HG02938 (cell line): Measurements from ENCODE around the gene SLC39A11.
"Not testable (repeated sequence)": the region's sequence is repeated elsewhere in the genome, so short reads cannot be mapped to it uniquely, and the experiment has no call there.

Source experiments
- ATAC-seq: cut with Tn5 transposase; IDR thresholded peaks from one replicate; pipeline ENCODE4 v1.9.1; 2021; ENCODE audit warnings: mild to moderate bottlenecking, moderate library complexity; ENCODE audit not compliant: unreplicated experiment

SLC39A11 gene

GRCh38 chr17:73013816-73014663 lies 78.4 kb downstream of the SLC39A11 start:
- no peak for ATAC-seq

GRCh38 chr17:73013301-73013700 lies 79.2 kb downstream of the SLC39A11 start:
- peak; percentile 82 for ATAC-seq

DNA sequence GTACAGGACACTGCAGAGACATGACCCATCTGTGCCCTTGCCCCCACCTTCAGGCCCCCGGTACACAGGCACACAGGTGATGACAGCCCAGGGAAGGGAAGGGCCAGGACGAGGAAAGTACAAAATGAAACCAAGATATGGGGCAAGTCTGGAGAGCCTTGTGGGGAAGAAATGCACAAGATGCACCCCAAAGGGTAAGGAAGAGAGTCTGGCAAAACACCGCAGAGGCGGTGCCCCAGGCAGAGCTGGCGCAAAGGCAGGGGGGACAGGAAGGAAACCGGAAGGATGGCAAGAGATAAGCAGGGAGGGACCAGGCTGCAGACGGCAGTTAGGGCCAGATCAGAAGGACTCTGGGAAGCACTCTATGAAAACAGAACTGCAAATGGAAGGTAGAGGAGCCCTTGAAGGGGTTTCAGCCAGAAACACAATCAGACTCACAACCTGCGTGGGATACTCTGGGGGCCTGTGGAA lies 81.4 kb downstream of the SLC39A11 start:
- no peak for ATAC-seq

GRCh38 chr17:73010414-73010813 lies 82.1 kb downstream of the SLC39A11 start:
- ATAC-seq = no peak

DNA sequence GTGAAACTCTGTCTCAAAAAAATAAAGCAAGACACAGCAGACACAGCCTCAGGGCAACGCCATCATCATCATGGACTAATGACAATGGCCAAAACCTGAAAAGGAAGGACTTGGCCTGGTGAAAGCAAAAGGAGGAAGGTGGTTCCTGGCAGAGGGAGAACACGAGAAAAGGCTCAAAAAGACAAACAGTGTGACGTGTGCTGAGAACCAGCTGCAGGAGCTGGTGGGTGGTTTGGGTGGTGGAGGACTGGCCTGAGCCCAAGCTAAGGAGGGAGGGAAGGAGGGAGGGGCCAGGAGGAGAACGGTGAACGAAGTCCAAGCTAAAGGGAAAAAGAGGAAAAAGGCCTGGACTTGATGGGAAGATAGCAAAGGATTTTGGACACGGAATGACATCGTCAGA lies 85.1 kb downstream of the SLC39A11 start:
- ATAC-seq = no peak

- ATAC-seq = no peak
Measured at GRCh38 chr17:73005360-73005759, 87.1 kb downstream of the SLC39A11 start.

DNA sequence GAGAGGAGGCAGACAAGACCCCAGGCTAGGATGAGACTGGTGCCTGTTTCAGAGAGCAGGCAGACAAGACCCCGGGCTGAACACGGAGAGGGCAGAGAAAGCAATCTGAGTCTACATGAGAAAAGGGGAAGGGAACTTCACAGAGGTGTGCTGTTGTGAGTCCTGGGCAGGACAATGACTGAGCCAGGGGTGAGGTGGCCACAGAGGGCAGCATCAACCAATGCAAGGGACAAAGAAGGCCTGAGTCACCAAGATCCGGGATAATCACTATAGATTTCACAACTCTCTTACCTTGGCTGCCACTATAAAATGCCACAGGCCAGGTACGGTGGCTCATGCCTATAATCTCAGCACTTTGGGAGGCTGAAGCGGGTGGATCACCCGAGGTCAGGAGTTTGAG lies 89.0 kb downstream of the SLC39A11 start:
- ATAC-seq = no peak

DNA sequence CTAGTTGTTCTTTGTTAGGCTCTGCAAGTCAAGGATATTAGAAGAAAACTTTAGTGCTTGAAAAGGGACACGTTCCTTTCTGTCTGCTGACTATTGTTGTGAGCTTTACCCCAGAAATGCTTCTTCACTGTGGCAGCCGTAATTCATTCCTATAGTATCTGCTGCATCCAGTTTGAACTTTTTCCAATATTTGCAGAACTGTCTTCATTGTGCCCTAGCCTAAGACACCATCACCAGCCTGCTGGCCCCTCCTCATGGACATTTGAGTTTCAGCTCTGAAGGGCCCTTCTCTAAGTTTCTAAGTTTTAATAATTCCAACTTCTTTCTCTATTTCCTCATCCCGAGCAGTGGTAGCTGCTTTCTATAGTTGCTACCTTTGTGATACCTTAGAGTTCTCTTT lies 91.7 kb downstream of the SLC39A11 start:
- no peak for ATAC-seq

- ATAC-seq = not testable (repeated sequence)
Measured at GRCh38 chr17:72999474-72999873, 93.0 kb downstream of the SLC39A11 start.

GRCh38 chr17:72998343-72998742 lies 94.1 kb downstream of the SLC39A11 start:
- ATAC-seq = no peak

DNA sequence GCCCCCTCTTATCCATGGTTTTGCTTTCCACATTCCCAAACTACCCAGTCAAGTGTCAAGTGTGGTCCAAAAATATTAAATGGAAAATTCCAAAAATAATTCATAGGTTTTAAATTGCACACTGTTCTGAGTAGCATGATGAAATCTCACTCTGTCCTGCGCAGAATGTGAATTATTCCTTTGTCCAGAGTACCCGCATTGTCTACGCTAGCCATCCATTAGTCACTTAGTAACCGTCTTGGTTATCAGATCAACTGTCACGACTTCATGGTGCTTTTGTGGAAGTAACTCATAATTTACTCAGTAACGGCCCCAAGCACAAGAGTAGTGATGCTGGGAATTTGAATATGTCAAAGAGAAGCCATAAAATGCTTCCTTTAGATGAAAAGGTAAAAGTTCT lies 94.9 kb downstream of the SLC39A11 start:
- ATAC-seq = no peak

DNA sequence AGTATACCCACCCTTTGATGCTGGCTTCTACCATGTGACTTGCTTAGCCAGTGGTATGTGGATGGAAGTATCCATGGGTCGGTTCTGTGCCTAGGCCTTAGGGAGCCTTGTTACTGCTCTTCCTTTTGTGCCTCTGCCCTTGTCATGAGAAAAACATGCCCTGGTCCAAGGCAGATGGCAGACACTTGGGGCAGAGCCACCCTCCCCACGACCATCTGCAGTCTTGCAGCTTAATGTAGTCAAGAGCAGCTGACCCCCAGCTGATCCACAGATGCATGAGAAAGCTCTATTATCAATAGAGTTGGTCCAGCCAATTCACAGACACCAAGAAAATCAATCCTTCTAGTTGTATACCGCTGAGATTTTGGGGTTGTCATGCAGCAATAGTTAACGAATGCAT lies 95.7 kb downstream of the SLC39A11 start:
- ATAC-seq = no peak

GRCh38 chr17:72995008-72995656 lies 97.4 kb downstream of the SLC39A11 start:
- ATAC-seq = no peak

DNA sequence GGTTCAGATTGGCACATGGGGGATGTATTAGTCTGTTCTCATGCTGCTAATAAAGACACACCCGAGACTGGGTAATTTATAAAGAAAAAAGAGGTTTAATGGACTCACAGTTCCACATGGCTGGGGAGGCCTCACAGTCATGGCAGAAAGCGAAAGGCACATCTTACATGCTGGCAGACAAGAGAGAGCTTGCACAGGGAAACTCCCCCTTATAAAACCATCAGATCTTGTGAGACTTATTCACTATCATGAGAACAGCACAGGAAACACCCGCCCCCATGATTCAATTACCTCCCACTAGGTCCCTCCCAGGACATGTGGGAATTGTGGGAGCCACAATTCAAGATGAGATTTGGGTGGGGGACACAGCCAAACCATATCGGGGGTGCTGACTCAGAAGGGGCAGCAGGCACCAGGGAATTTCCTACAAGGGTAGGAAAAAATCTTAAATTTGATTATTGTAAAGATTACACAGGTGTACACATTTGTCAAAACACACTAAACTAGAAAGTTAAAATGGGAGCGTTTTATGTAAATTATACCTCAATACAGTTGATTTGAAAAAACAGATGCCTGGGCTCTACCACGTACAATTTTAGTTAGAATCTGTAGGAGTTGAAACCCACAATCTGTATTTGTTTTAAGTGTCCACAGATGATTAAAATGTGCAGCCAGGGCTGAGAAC lies 99.6 kb downstream of the SLC39A11 start:
- ATAC-seq = not testable (repeated sequence)

- ATAC-seq = no peak
Measured at GRCh38 chr17:72991651-72992050, 100.8 kb downstream of the SLC39A11 start.

DNA sequence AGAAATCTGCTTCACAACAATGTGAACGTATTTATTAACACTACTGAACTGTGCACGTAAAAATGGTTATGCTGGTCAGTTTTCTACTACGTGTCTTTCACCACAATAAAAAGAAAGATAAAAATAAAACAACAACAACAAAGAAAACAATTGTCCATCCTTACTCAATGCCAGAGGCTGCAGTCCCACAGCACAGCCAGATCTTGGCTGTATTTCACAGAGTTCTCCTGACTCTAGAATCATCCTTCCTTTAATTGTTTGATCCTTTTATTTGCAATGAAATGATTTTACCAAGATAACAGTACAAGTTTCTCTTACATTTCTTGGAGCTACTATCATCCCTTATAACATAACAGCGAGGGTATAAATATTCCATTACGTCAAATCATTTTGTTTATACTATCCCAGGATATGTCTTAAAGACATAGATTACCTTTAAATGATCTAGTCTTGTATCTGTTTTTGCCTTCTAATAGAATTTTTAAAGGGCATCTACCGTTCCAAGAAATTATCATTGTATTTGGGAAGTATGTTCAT lies 103.3 kb downstream of the SLC39A11 start:
- no peak for ATAC-seq

DNA sequence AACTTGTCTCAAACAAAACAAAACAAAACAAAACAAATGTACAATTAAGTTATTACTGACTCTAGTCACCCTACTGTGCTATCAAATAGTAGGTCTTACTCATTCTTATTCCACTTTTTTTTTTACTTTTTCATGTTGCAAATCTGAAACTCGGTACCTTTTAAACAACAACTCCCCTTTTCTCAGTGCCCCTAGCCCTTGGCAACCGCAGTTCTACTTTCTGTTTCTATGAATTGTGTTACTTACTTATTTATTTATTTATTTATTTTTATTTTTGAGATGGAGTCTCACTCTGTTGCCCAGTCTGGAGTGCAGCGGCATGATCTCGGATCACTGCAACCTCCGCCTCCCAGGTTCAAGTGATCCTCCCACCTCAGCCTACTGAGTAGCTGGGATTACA lies 104.0 kb downstream of the SLC39A11 start:
- ATAC-seq = no peak

- no peak for ATAC-seq
Measured at GRCh38 chr17:72987166-72987565, 105.3 kb downstream of the SLC39A11 start.

GRCh38 chr17:72985882-72986720 lies 106.4 kb downstream of the SLC39A11 start:
- peak; percentile 83 for ATAC-seq

GRCh38 chr17:72984926-72985325 lies 107.6 kb downstream of the SLC39A11 start:
- no peak for ATAC-seq
